Lower lobe of right lung (tissue), 2 donors: ENCODE data around the gene SLC27A4. TPM values are rescaled to one million over a fixed set of nuclear protein-coding genes. Genes with fewer than 3 reads are reported as not detected.

Experiments used
- ATAC-seq, 2 donors: fragments of 200-7000 bp; cut with Tn5 transposase; one replicate each; pipeline ENCODE4 v1.9.1; 2020 to 2022; ENCODE audit warnings: mild to moderate bottlenecking in 2 of 2, moderate library complexity in 2 of 2
- DNase-seq: peaks from one replicate; pipeline ENCODE4 v3.0.0-alpha.2; 2020
- H3K27ac ChIP-seq: fragments of 200-600 bp; one replicate; pipeline ENCODE4 v1.8.0; 2022
- H3K27me3 ChIP-seq: fragments of 200-600 bp; one replicate; pipeline ENCODE4 v1.8.0; 2022; ENCODE audit warnings: low read depth
- H3K36me3 ChIP-seq: fragments of 200-600 bp; one replicate; pipeline ENCODE4 v1.8.0; 2022; ENCODE audit warnings: mild to moderate bottlenecking
- H3K4me1 ChIP-seq: fragments of 200-600 bp; one replicate; pipeline ENCODE4 v1.8.0; 2022
- H3K4me3 ChIP-seq: fragments of 200-600 bp; one replicate; pipeline ENCODE4 v1.8.0; 2022; ENCODE audit warnings: mild to moderate bottlenecking
- H3K9me3 ChIP-seq: fragments of 200-600 bp; one replicate; pipeline ENCODE4 v1.8.0; 2022
- CTCF ChIP-seq: fragments of 200-600 bp; IDR thresholded peaks from one replicate; pipeline ENCODE4 v1.8.0; 2022; ENCODE audit warnings: antibody characterized with exemption, mild to moderate bottlenecking
- intact Hi-C: fragments of 100-400 bp; cut with DNase I; formaldehyde crosslinking; loops from one replicate; pipeline ENCODE4 v1.11.0; 2022
- total RNA-seq: library from RNA; stranded (reverse); fragmentation: NEBNext Ultra II Directional; extraction: Animal tissue kit (Norgen Biotek cat#: 25700); gene quantifications from one replicate; pipeline ENCODE4 v1.2.1, GENCODE V29; 2021
- donor health status: DM: no; HTN: yes; CAD: no; lungs with severe emphysema.

Gene SLC27A4
- total RNA-seq, 1 donor from 2014 or later, result 19.5 TPM

- H3K9me3 ChIP-seq, result no peaks in the 10 kb centered on the region
- DNase-seq (no peak), ATAC-seq (no peak)
- no peak overlapping the region for H3K4me3 ChIP-seq
- no peaks in the 10 kb centered on the region for H3K4me1 ChIP-seq
- H3K27ac ChIP-seq, result no peak overlapping the region
- intact Hi-C loops, result no loop called here
- peaks cover 84% of the 10 kb centered on the region for H3K36me3 ChIP-seq
- no peak for TF ChIP-seq CTCF
- H3K27me3 ChIP-seq, result no peaks in the 10 kb centered on the region
Measured at GRCh38 chr9:128384801-128385495, 44.6 kb downstream of the SLC27A4 start.

GRCh38 chr9:128385496-128386460, 45.5 kb downstream of the SLC27A4 start:
- intact Hi-C loops, result no loop called here
- no peak for ATAC-seq
- DNase-seq, result no peak
- Histone ChIP-seq H3K9me3 (no peaks in the 10 kb centered on the region), H3K27ac (no peak overlapping the region), H3K27me3 (no peaks in the 10 kb centered on the region), H3K4me1 (no peaks in the 10 kb centered on the region), H3K36me3 (peaks cover 83% of the 10 kb centered on the region), H3K4me3 (no peak overlapping the region)
- no peak for TF ChIP-seq CTCF

GRCh38 chr9:128388150-128388549, 47.8 kb downstream of the SLC27A4 start:
- H3K4me3 ChIP-seq, result no peak overlapping the region
- H3K36me3 ChIP-seq, result peaks cover 78% of the 10 kb centered on the region
- H3K9me3 ChIP-seq, result no peaks in the 10 kb centered on the region
- no peak for TF ChIP-seq CTCF
- ATAC-seq, result no peak
- H3K4me1 ChIP-seq, result no peaks in the 10 kb centered on the region
- no peaks in the 10 kb centered on the region for H3K27me3 ChIP-seq
- intact Hi-C loops, result no loop called here
- no peak for DNase-seq
- no peak overlapping the region for H3K27ac ChIP-seq

GRCh38 chr9:128389395-128390149, 49.2 kb downstream of the SLC27A4 start:
- ATAC-seq, result peak; percentile 74 to 89
- peak; percentile 63 for DNase-seq
- TF ChIP-seq CTCF, result no peak
- H3K4me3 ChIP-seq, result no peak overlapping the region
- H3K36me3 ChIP-seq, result peaks cover 69% of the 10 kb centered on the region
- no peaks in the 10 kb centered on the region for H3K27me3 ChIP-seq
- no peaks in the 10 kb centered on the region for H3K4me1 ChIP-seq
- H3K27ac ChIP-seq, result no peak overlapping the region
- intact Hi-C loops, result no loop called here
- no peaks in the 10 kb centered on the region for H3K9me3 ChIP-seq

- intact Hi-C loops, result no loop called here
- Histone ChIP-seq H3K9me3 (no peaks in the 10 kb centered on the region), H3K4me3 (no peak overlapping the region), H3K36me3 (peaks cover 63% of the 10 kb centered on the region), H3K27me3 (no peaks in the 10 kb centered on the region), H3K27ac (no peak overlapping the region), H3K4me1 (no peaks in the 10 kb centered on the region)
- DNase-seq (no peak), ATAC-seq (no peak)
- TF ChIP-seq CTCF, result no peak
Measured at GRCh38 chr9:128390150-128390812, 50.0 kb downstream of the SLC27A4 start.
